H1 (cell line): ENCODE measurements around the gene INPP4B. TPM values are rescaled to one million over a fixed set of nuclear protein-coding genes. Genes with fewer than 3 reads are reported as not detected.

Experiments
- CTCF ChIA-PET: fragments of 300-600 bp; sonication (Branson Sonifier 250); formaldehyde crosslinking; loops from one replicate; lab custom pipeline; 2021; ENCODE audit not compliant: partially characterized antibody; lab: Charles Lee
- POLR2A ChIA-PET: fragments of 300-600 bp; sonication (Branson Sonifier 250); formaldehyde crosslinking; loops from one replicate; lab custom pipeline; 2021; ENCODE audit warnings: inconsistent platforms; ENCODE audit not compliant: partially characterized antibody; lab: Charles Lee
- DNase-seq, 2 experiments: peaks; one replicate each; pipeline versions ENCODE4 v3.0.0 to v3.0.0-alpha.2; 2010 to 2022; ENCODE audit warnings: low spot score in 2 of 2, low read depth in 1 of 2, mixed read lengths in 1 of 2
- FAIRE-seq: peaks from 2 replicates; lab custom pipeline; 2011; peaks lifted over from hg19 to GRCh38; lab: Jason Lieb, UNC
- H2AFZ ChIP-seq: 2 replicates; pipeline ENCODE4 v1.8.1; 2012; ENCODE audit warnings: low read length, inconsistent platforms
- H2AK5ac ChIP-seq: 2 replicates; pipeline ENCODE4 v1.6.1; 2013; ENCODE audit warnings: low read depth, low read length
- H2BK120ac ChIP-seq: replicated peaks from 2 replicates; pipeline ENCODE3; 2013; ENCODE audit warnings: low read depth, low read length, inconsistent platforms
- H2BK12ac ChIP-seq: 2 replicates; pipeline ENCODE4 v1.6.1; 2013; ENCODE audit warnings: low read depth, low read length
- H2BK15ac ChIP-seq: 2 replicates; pipeline ENCODE4 v1.6.1; 2013; ENCODE audit warnings: low read length
- H2BK20ac ChIP-seq: 2 replicates; pipeline ENCODE4 v1.6.1; 2013; ENCODE audit warnings: low read length
- H2BK5ac ChIP-seq: 2 replicates; pipeline ENCODE4 v1.6.1; 2013; ENCODE audit warnings: low read depth, low read length
- H3K14ac ChIP-seq: 2 replicates; pipeline ENCODE4 v1.6.1; 2013; ENCODE audit warnings: inconsistent platforms; ENCODE audit not compliant: insufficient read length
- H3K18ac ChIP-seq: 2 replicates; pipeline ENCODE4 v1.6.1; 2013; ENCODE audit warnings: low read length; ENCODE audit errors: extremely low read depth
- H3K23ac ChIP-seq: 2 replicates; pipeline ENCODE4 v1.6.1; 2013; ENCODE audit warnings: inconsistent platforms; ENCODE audit not compliant: insufficient read length
- H3K23me2 ChIP-seq: 2 replicates; pipeline ENCODE4 v1.6.1; 2013; ENCODE audit warnings: low read depth, low read length
- H3K27ac ChIP-seq: 2 replicates; pipeline ENCODE4 v1.6.1; 2011; ENCODE audit warnings: low read depth, low read length, inconsistent platforms
- H3K27me3 ChIP-seq, 4 experiments: replicated peaks in 1 of 4; 1 replicate in 1 of 4; 2 replicates in 3 of 4; pipeline versions ENCODE4 v1.6.1 to v1.8.1; 2011 to 2013; ENCODE audit warnings: low read length in 3 of 4, mild to moderate bottlenecking in 3 of 4, inconsistent platforms in 2 of 4, mixed read lengths in 2 of 4, moderate library complexity in 1 of 4; ENCODE audit not compliant: control insufficient read depth in 3 of 4, insufficient read depth in 3 of 4; ENCODE audit errors: extremely low read depth in 1 of 4
- H3K36me3 ChIP-seq, 4 experiments: 2 replicates each; pipeline versions ENCODE4 v1.6.1 to v1.8.1; 2011 to 2013; ENCODE audit warnings: mild to moderate bottlenecking in 4 of 4, low read length in 3 of 4, moderate library complexity in 2 of 4, control low read depth in 1 of 4, inconsistent platforms in 1 of 4; ENCODE audit not compliant: insufficient read depth in 4 of 4, control insufficient read depth in 2 of 4
- H3K4ac ChIP-seq: replicated peaks from 2 replicates; pipeline ENCODE3; 2013; ENCODE audit warnings: low read length, low read depth, mixed read lengths, inconsistent platforms; ENCODE audit not compliant: insufficient read length
- H3K4me1 ChIP-seq, 4 experiments: replicated peaks in 1 of 4; 1 replicate in 1 of 4; 2 replicates in 3 of 4; pipeline versions ENCODE4 v1.6.1 to v1.8.1; 2011 to 2013; ENCODE audit warnings: low read length in 3 of 4, inconsistent platforms in 2 of 4, mixed read lengths in 1 of 4; ENCODE audit not compliant: insufficient read depth in 4 of 4, control insufficient read depth in 3 of 4
- H3K4me2 ChIP-seq, 2 experiments: 2 replicates each; pipeline versions ENCODE4 v1.6.1 to v1.8.1; 2011 to 2013; ENCODE audit warnings: low read depth in 2 of 2, low read length in 2 of 2, control low read depth in 1 of 2, inconsistent platforms in 1 of 2, mild to moderate bottlenecking in 1 of 2; ENCODE audit not compliant: insufficient read depth in 1 of 2
- H3K4me3 ChIP-seq, 4 experiments: fragments of 200-600, 300-600 bp in 1 of 4; sonication (generic), shearing (Covaris generic), sonication (Bioruptor Twin) in 1 of 4; 2 replicates each; pipeline versions ENCODE4 v1.5.1 to v1.8.1; 2011 to 2016; ENCODE audit warnings: low read length in 4 of 4, low read depth in 3 of 4, control low read depth in 2 of 4, inconsistent platforms in 2 of 4, mild to moderate bottlenecking in 2 of 4, mixed read lengths in 1 of 4, moderate library complexity in 1 of 4; ENCODE audit not compliant: insufficient read depth in 2 of 4; ENCODE audit errors: extremely low read depth in 1 of 4
- H3K56ac ChIP-seq: replicated peaks from 2 replicates; pipeline ENCODE3; 2013; ENCODE audit warnings: low read depth, mild to moderate bottlenecking, mixed read lengths, low read length, inconsistent platforms; ENCODE audit not compliant: insufficient read length
- H3K79me1 ChIP-seq: 2 replicates; pipeline ENCODE4 v1.6.1; 2013; ENCODE audit warnings: low read depth, low read length, control low read depth
- H3K79me2 ChIP-seq, 2 experiments: 2 replicates each; pipeline versions ENCODE4 v1.6.1 to v1.8.1; 2012 to 2013; ENCODE audit warnings: low read length in 2 of 2, mild to moderate bottlenecking in 2 of 2, inconsistent platforms in 1 of 2; ENCODE audit not compliant: insufficient read depth in 2 of 2, control insufficient read depth in 1 of 2
- H3K9ac ChIP-seq, 4 experiments: replicated peaks in 1 of 4; 1 replicate in 1 of 4; 2 replicates in 3 of 4; pipeline versions ENCODE4 v1.6.1 to v1.8.1; 2011 to 2013; ENCODE audit warnings: low read depth in 3 of 4, low read length in 3 of 4, control low read depth in 2 of 4, mild to moderate bottlenecking in 2 of 4, moderate library complexity in 2 of 4, inconsistent platforms in 1 of 4; ENCODE audit errors: extremely low read depth in 1 of 4
- H3K9me3 ChIP-seq, 2 experiments: 2 replicates each; pipeline versions ENCODE4 v1.6.1 to v1.8.1; 2012 to 2013; ENCODE audit warnings: mild to moderate bottlenecking in 2 of 2, moderate library complexity in 2 of 2, control low read depth in 1 of 2, inconsistent platforms in 1 of 2, low read depth in 1 of 2, low read length in 1 of 2, mixed read lengths in 1 of 2; ENCODE audit not compliant: insufficient read depth in 2 of 2
- H4K20me1 ChIP-seq, 2 experiments: replicated peaks in 1 of 2; 2 replicates each; pipeline versions ENCODE3 to v1.8.1; 2011 to 2013; ENCODE audit warnings: inconsistent platforms in 2 of 2, low read length in 2 of 2, mild to moderate bottlenecking in 1 of 2; ENCODE audit not compliant: insufficient read depth in 2 of 2, control insufficient read depth in 1 of 2
- H4K5ac ChIP-seq: 2 replicates; pipeline ENCODE4 v1.6.1; 2013; ENCODE audit warnings: low read length, low read depth, mixed read lengths, inconsistent platforms; ENCODE audit not compliant: insufficient read length
- H4K8ac ChIP-seq: 2 replicates; pipeline ENCODE4 v1.8.0; 2013; ENCODE audit warnings: mild to moderate bottlenecking, moderate library complexity, low read length, inconsistent platforms; ENCODE audit not compliant: insufficient read depth; ENCODE audit errors: extremely low read depth
- H4K91ac ChIP-seq: replicated peaks from 2 replicates; pipeline ENCODE3; 2013; ENCODE audit warnings: low read length, mixed read lengths, inconsistent platforms; ENCODE audit not compliant: insufficient read length
- CHD2 ChIP-seq: IDR thresholded peaks from 2 replicates; pipeline ENCODE4 v1.6.1; 2012; ENCODE audit warnings: low read length, improper control_type of control experiment
- CTCF ChIP-seq, 3 experiments: IDR thresholded peaks; 1 replicate in 2 of 3; 2 replicates in 1 of 3; pipeline versions ENCODE4 v1.5.1 to v1.6.1; 2011; ENCODE audit warnings: low read length in 3 of 3, mild to moderate bottlenecking in 3 of 3, inconsistent platforms in 2 of 3, low read depth in 1 of 3, moderate library complexity in 1 of 3; ENCODE audit not compliant: insufficient read depth in 1 of 3; ENCODE audit errors: control extremely low read depth in 1 of 3
- RAD21 ChIP-seq, 2 experiments: IDR thresholded peaks in 1 of 2; conservative IDR thresholded peaks in 1 of 2; 2 replicates each; pipeline ENCODE4 v1.6.1; 2011; ENCODE audit warnings: low read depth in 2 of 2, low read length in 2 of 2, improper control_type of control experiment in 1 of 2, inconsistent platforms in 1 of 2, mild to moderate bottlenecking in 1 of 2, moderate library complexity in 1 of 2
- RFX5 ChIP-seq: IDR thresholded peaks from 2 replicates; pipeline ENCODE4 v1.6.1; 2011; ENCODE audit warnings: low read depth, low read length, improper control_type of control experiment, borderline replicate concordance
- SRF ChIP-seq: IDR thresholded peaks from 2 replicates; pipeline ENCODE4 v1.6.1; 2011; ENCODE audit warnings: mild to moderate bottlenecking, low read depth, low read length, moderate library complexity
- TEAD4 ChIP-seq: IDR thresholded peaks from 2 replicates; pipeline ENCODE4 v1.6.1; 2012; ENCODE audit warnings: low read depth, low read length, inconsistent platforms, mixed read lengths
- WGBS, 2 experiments: shearing (Covaris generic) in 1 of 2; methylation state at CpG; one replicate each; pipeline versions ENCODE4 v1.1.6 to v1.1.7; 2013 to 2015; ENCODE audit warnings: low lambda C conversion rate in 2 of 2, mixed read lengths in 2 of 2, inconsistent platforms in 1 of 2, low coverage in 1 of 2, missing lambda C conversion rate in 1 of 2; ENCODE audit not compliant: insufficient replicate concordance in 2 of 2, insufficient coverage in 1 of 2, insufficient read length in 1 of 2; ENCODE audit errors: extremely low coverage in 1 of 2, missing lambda C conversion rate in 1 of 2; 5-methylcytosine and 5-hydroxymethylcytosine counted together
- polyA plus RNA-seq, 7 experiments: library from polyadenylated mRNA; depleted of rRNA in 3 of 7; stranded (reverse) in 5 of 7; unstranded in 2 of 7; fragments of >200 nt in 5 of 7; fragments of 200-250 nt in 2 of 7; gene quantifications; 1 replicate in 5 of 7; 2 replicates in 1 of 7; 4 replicates in 1 of 7; pipeline versions ENCODE4 v1.2.1 to v1.2.3, GENCODE V29; 2011 to 2013; ENCODE audit warnings: missing spikeins in 2 of 7, mixed read lengths in 2 of 7
- total RNA-seq: library from RNA; stranded (reverse); fragmentation: NEBNext Ultra II Directional; extraction: Animal tissue kit (Norgen Biotek cat#: 25700); gene quantifications from 2 replicates; pipeline ENCODE4 v1.2.1, GENCODE V29; 2021

INPP4B gene
- total and polyA plus RNA-seq, 2 of the 8 experiments (the other 6 are each of a cell fraction or from before 2014, with no cell fraction given) = 0.11 to 0.54 TPM

DNA sequence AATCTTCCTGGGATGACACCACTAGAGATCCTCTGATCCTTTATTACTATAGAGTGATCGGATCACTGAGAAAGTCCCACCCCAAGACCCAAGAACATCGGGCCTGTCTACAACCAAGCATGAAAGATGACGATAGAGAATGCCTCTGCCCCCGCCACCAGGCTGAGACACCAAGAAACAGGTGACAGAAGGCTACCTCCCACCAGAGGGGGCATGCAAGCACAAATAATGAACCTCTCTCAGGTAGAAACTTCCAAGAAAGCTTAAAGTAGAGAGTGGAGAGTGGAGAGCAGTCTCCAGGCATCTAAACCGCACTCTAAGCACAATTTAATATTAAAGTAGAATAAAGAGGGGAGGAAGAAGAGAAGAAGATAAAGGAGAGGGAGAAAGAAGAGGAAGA is 402.6 kb downstream of the INPP4B start:
- H4K8ac ChIP-seq = no peak overlapping the region
- H3K27ac ChIP-seq = no peak overlapping the region
- H3K23ac ChIP-seq = no peak overlapping the region
- no peak overlapping the region for H2BK20ac ChIP-seq
- H4K91ac ChIP-seq = no peak overlapping the region
- no peak overlapping the region for H3K56ac ChIP-seq
- 98% methylated on average over 4 of the region's 5 CpGs; no CpG with 5 or more reads in 1 of the 2 experiments for WGBS, 2 experiments
- H3K27me3 ChIP-seq = no peaks in the 10 kb centered on the region
- H2AFZ ChIP-seq = no peak overlapping the region
- POLR2A ChIA-PET = no interaction called here
- no peak overlapping the region for H3K4ac ChIP-seq
- H2BK12ac ChIP-seq = no peak overlapping the region
- no peaks in the 10 kb centered on the region for H3K36me3 ChIP-seq
- no peak overlapping the region for H3K4me3 ChIP-seq
- no peaks in the 10 kb centered on the region for H3K23me2 ChIP-seq
- H2BK120ac ChIP-seq = no peak overlapping the region
- no peak overlapping the region for H2BK5ac ChIP-seq
- H3K9me3 ChIP-seq = no peaks in the 10 kb centered on the region
- H3K79me2 ChIP-seq = no peaks in the 10 kb centered on the region
- CTCF ChIA-PET = interaction anchor here (0.6 to 1.0 kb wide), 3 partner anchors 87 to 216 kb away, joined by 3 to 7 read pairs (median 3); no protein-coding TSS in a partner anchor
- no peaks in the 10 kb centered on the region for H3K4me1 ChIP-seq
- no peak overlapping the region for H3K14ac ChIP-seq
- H4K5ac ChIP-seq = no peak overlapping the region
- H3K18ac ChIP-seq = no peak overlapping the region
- no peak for FAIRE-seq
- H2BK15ac ChIP-seq = no peak overlapping the region
- TF ChIP-seq CHD2 = no peak
- TF ChIP-seq RFX5 = no peak
- TF ChIP-seq SRF = no peak
- TF ChIP-seq RAD21 (IDR thresholded peaks at IDR 0.05 in 1 of 2, conservative IDR thresholded peaks at IDR 0.05 in 1 of 2; ENCODE audit: low read depth in 2 of 2, low read length in 2 of 2) = peak; percentile 47 to 59
- peak; percentile 23 to 56 (median 30) for TF ChIP-seq CTCF (IDR thresholded peaks at IDR 0.05; ENCODE audit: control extremely low read depth in 1 of 3, insufficient read depth in 1 of 3, low read depth in 1 of 3, low read length in 3 of 3)
- TF ChIP-seq TEAD4 = no peak
- H3K4me2 ChIP-seq = no peak overlapping the region
- no peaks in the 10 kb centered on the region for H4K20me1 ChIP-seq
- H3K79me1 ChIP-seq = no peaks in the 10 kb centered on the region
- no peak for DNase-seq
- no peak overlapping the region for H2AK5ac ChIP-seq
- no peak overlapping the region for H3K9ac ChIP-seq
